HEK293T (cell line): Measurements from ENCODE around the gene RTP5.

ENCODE experiments used
- ARNT ChIP-seq: fragments of 450-650 bp; IDR thresholded peaks from 2 replicates; pipeline ENCODE4 v1.6.1; 2017; ENCODE audit warnings: mild to moderate bottlenecking
- BHLHE40 ChIP-seq: fragments of 450-650 bp; IDR thresholded peaks from 2 replicates; pipeline ENCODE4 v1.6.1; 2016; ENCODE audit warnings: mild to moderate bottlenecking, moderate library complexity, borderline replicate concordance
- CTBP1 ChIP-seq: fragments of 450-650 bp; IDR thresholded peaks from 2 replicates; pipeline ENCODE4 v1.6.1; 2016; ENCODE audit warnings: borderline replicate concordance
- ELF4 ChIP-seq: fragments of 450-650 bp; IDR thresholded peaks from 2 replicates; pipeline ENCODE4 v1.6.1; 2017; ENCODE audit warnings: antibody characterized with exemption
- FOXA1 ChIP-seq: fragments of 450-650 bp; IDR thresholded peaks from 2 replicates; pipeline ENCODE4 v1.6.1; 2016; ENCODE audit warnings: mild to moderate bottlenecking
- FOXK2 ChIP-seq: fragments of 450-650 bp; IDR thresholded peaks from 2 replicates; pipeline ENCODE4 v1.6.1; 2016; ENCODE audit warnings: mild to moderate bottlenecking
- FOXM1 ChIP-seq: fragments of 450-650 bp; IDR thresholded peaks from 2 replicates; pipeline ENCODE4 v1.6.1; 2017; ENCODE audit warnings: mild to moderate bottlenecking, borderline replicate concordance
- HDGF ChIP-seq: fragments of 450-650 bp; IDR thresholded peaks from 2 replicates; pipeline ENCODE4 v1.6.1; 2017; ENCODE audit warnings: antibody characterized with exemption, borderline replicate concordance
- NFRKB ChIP-seq: fragments of 450-650 bp; IDR thresholded peaks from 2 replicates; pipeline ENCODE4 v1.6.1; 2016; ENCODE audit warnings: mild to moderate bottlenecking, moderate library complexity
- PKNOX1 ChIP-seq: fragments of 450-650 bp; IDR thresholded peaks from 2 replicates; pipeline ENCODE4 v1.6.1; 2016
- SP1 ChIP-seq: fragments of 450-650 bp; IDR thresholded peaks from 2 replicates; pipeline ENCODE4 v1.6.1; 2017
- SUZ12 ChIP-seq: fragments of 450-650 bp; IDR thresholded peaks from 2 replicates; pipeline ENCODE4 v1.6.1; 2016; ENCODE audit warnings: mild to moderate bottlenecking
- TARDBP ChIP-seq: fragments of 450-650 bp; IDR thresholded peaks from 2 replicates; pipeline ENCODE4 v1.6.1; 2016
- ZNF384 ChIP-seq: fragments of 450-650 bp; IDR thresholded peaks from 2 replicates; pipeline ENCODE4 v1.6.1; 2016

- TF ChIP-seq SUZ12 (no peak), ELF4 (no peak), FOXK2 (no peak), CTBP1 (no peak), TARDBP (no peak), ARNT (no peak), FOXM1 (no peak), HDGF (no peak), BHLHE40 (no peak), SP1 (no peak), ZNF384 (no peak), NFRKB (no peak), FOXA1 (no peak), PKNOX1 (no peak)
Observed at GRCh38 chr2:241922411-241922810, 52.9 kb downstream of the RTP5 start.
